Panc1 (cell line): Measurements from ENCODE around the gene ZCWPW1. TPM values are rescaled to one million over a fixed set of nuclear protein-coding genes. Genes with fewer than 3 reads are reported as not detected.
"Not testable (repeated sequence)": the region's sequence is repeated elsewhere in the genome, so short reads cannot be mapped to it uniquely, and the experiment has no call there.

Experiments
- ATAC-seq: fragments of 200-7000 bp; cut with Tn5 transposase; 2 replicates; pipeline ENCODE4 v1.9.1; 2020; ENCODE audit warnings: mild to moderate bottlenecking, moderate library complexity
- BruUV-seq: library from RNA; stranded (reverse); fragments of 400-500 nt; replicated peaks from 2 replicates; lab custom pipeline; 2021; lab: Mats Ljungman, UMichigan
- CTCF ChIA-PET: fragments of 300-600 bp; sonication (Branson Sonifier 250); formaldehyde crosslinking; loops from one replicate; lab custom pipeline; 2022; ENCODE audit warnings: antibody characterized with exemption; lab: Charles Lee
- POLR2A ChIA-PET: fragments of 300-600 bp; sonication (Branson Sonifier 250); formaldehyde crosslinking; loops from one replicate; lab custom pipeline; 2022; ENCODE audit warnings: antibody characterized with exemption; lab: Charles Lee
- DNase-seq: peaks from one replicate; pipeline ENCODE4 v3.0.0-alpha.2; 2010; ENCODE audit warnings: low read depth, low spot score
- H3K27ac ChIP-seq: 2 replicates; pipeline ENCODE4 v1.5.1; 2011; ENCODE audit warnings: mild to moderate bottlenecking, low read length, inconsistent platforms
- H3K27me3 ChIP-seq: fragments of 200-500 bp; sonication (Bioruptor generic); 2 replicates; pipeline ENCODE4 v1.6.0; 2014; ENCODE audit warnings: low read length, inconsistent platforms; ENCODE audit not compliant: control insufficient read depth, insufficient read depth
- H3K36me3 ChIP-seq: fragments of 200-500 bp; sonication (Bioruptor generic); 2 replicates; pipeline ENCODE4 v1.5.1; 2014; ENCODE audit warnings: inconsistent platforms, mild to moderate bottlenecking, low read length, moderate library complexity; ENCODE audit not compliant: control insufficient read depth, insufficient read depth
- H3K4me1 ChIP-seq: 2 replicates; pipeline ENCODE4 v1.5.1; 2011; ENCODE audit warnings: inconsistent platforms, mild to moderate bottlenecking, low read length, moderate library complexity; ENCODE audit not compliant: control insufficient read depth, insufficient read depth
- H3K4me3 ChIP-seq, 2 experiments: 2 replicates each; pipeline ENCODE4 v1.5.1; 2011 to 2012; ENCODE audit warnings: low read depth in 2 of 2, low read length in 2 of 2, mild to moderate bottlenecking in 2 of 2, inconsistent platforms in 1 of 2, moderate library complexity in 1 of 2
- H3K9me3 ChIP-seq: fragments of 200-500 bp; sonication (Bioruptor generic); 2 replicates; pipeline ENCODE4 v1.5.1; 2014; ENCODE audit warnings: low read depth, mild to moderate bottlenecking, inconsistent platforms, low read length, moderate library complexity; ENCODE audit not compliant: control insufficient read depth, insufficient read depth
- POLR2AphosphoS5 ChIP-seq: IDR thresholded peaks from 2 replicates; pipeline ENCODE4 v1.6.1; 2012; ENCODE audit warnings: mild to moderate bottlenecking, low read depth, low read length, moderate library complexity
- SIN3A ChIP-seq: IDR thresholded peaks from 2 replicates; pipeline ENCODE4 v1.6.1; 2012; ENCODE audit warnings: low read depth, mild to moderate bottlenecking, low read length, moderate library complexity, borderline replicate concordance; ENCODE audit not compliant: insufficient read depth
- TCF7L2 ChIP-seq: IDR thresholded peaks from 2 replicates; pipeline ENCODE4 v1.6.1; 2011; ENCODE audit warnings: mild to moderate bottlenecking, low read depth, low read length, inconsistent platforms
- in situ Hi-C: cut with HindIII; loops from 2 replicates; pipeline ENCODE4 v1.10.0; 2016; ENCODE audit warnings: low sequenced_read_pairs, low pct_unique_long_range_greater_than_20kb
- intact Hi-C: fragments of 100-400 bp; cut with micrococcal nuclease; formaldehyde crosslinking; loops from one replicate; pipeline ENCODE4 v1.10.0; 2022; ENCODE audit not compliant: unreplicated experiment
- total RNA-seq: library from RNA; stranded (reverse); gene quantifications from one replicate; pipeline ENCODE4 v1.2.1, GENCODE V29; 2021; ENCODE audit not compliant: unreplicated experiment
- TF ChIP-seq, protein P1 (sequence below), 2 experiments: IDR thresholded peaks; 2 replicates each; pipeline ENCODE4 v1.6.1; 2011 to 2012; ENCODE audit warnings: low read depth in 2 of 2, control low read depth in 1 of 2, low read length in 1 of 2, mild to moderate bottlenecking in 1 of 2, moderate library complexity in 1 of 2; ENCODE audit not compliant: insufficient read depth in 1 of 2
- TF ChIP-seq, protein P2 (sequence below): fragments of 450-650 bp; IDR thresholded peaks from 2 replicates; pipeline ENCODE4 v1.5.1; 2017; ENCODE audit warnings: mild to moderate bottlenecking

Gene ZCWPW1
- total RNA-seq, 1 experiment from 2014 or later = 6.5 TPM

- Histone ChIP-seq H3K4me3 (no peak overlapping the region), H3K27me3 (no peaks in the 10 kb centered on the region), H3K27ac (no peak overlapping the region), H3K4me1 (no peaks in the 10 kb centered on the region), H3K36me3 (no peaks in the 10 kb centered on the region), H3K9me3 (no peaks in the 10 kb centered on the region)
- ATAC-seq = no peak
- TF ChIP-seq, protein P1, sequence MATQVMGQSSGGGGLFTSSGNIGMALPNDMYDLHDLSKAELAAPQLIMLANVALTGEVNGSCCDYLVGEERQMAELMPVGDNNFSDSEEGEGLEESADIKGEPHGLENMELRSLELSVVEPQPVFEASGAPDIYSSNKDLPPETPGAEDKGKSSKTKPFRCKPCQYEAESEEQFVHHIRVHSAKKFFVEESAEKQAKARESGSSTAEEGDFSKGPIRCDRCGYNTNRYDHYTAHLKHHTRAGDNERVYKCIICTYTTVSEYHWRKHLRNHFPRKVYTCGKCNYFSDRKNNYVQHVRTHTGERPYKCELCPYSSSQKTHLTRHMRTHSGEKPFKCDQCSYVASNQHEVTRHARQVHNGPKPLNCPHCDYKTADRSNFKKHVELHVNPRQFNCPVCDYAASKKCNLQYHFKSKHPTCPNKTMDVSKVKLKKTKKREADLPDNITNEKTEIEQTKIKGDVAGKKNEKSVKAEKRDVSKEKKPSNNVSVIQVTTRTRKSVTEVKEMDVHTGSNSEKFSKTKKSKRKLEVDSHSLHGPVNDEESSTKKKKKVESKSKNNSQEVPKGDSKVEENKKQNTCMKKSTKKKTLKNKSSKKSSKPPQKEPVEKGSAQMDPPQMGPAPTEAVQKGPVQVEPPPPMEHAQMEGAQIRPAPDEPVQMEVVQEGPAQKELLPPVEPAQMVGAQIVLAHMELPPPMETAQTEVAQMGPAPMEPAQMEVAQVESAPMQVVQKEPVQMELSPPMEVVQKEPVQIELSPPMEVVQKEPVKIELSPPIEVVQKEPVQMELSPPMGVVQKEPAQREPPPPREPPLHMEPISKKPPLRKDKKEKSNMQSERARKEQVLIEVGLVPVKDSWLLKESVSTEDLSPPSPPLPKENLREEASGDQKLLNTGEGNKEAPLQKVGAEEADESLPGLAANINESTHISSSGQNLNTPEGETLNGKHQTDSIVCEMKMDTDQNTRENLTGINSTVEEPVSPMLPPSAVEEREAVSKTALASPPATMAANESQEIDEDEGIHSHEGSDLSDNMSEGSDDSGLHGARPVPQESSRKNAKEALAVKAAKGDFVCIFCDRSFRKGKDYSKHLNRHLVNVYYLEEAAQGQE (IDR thresholded peaks at IDR 0.05; ENCODE audit: insufficient read depth in 1 of 2, low read depth in 2 of 2, low read length in 1 of 2) = no peak
- TF ChIP-seq TCF7L2 = no peak
- TF ChIP-seq SIN3A = no peak
- no peak for TF ChIP-seq POLR2AphosphoS5
- TF ChIP-seq, protein P2, sequence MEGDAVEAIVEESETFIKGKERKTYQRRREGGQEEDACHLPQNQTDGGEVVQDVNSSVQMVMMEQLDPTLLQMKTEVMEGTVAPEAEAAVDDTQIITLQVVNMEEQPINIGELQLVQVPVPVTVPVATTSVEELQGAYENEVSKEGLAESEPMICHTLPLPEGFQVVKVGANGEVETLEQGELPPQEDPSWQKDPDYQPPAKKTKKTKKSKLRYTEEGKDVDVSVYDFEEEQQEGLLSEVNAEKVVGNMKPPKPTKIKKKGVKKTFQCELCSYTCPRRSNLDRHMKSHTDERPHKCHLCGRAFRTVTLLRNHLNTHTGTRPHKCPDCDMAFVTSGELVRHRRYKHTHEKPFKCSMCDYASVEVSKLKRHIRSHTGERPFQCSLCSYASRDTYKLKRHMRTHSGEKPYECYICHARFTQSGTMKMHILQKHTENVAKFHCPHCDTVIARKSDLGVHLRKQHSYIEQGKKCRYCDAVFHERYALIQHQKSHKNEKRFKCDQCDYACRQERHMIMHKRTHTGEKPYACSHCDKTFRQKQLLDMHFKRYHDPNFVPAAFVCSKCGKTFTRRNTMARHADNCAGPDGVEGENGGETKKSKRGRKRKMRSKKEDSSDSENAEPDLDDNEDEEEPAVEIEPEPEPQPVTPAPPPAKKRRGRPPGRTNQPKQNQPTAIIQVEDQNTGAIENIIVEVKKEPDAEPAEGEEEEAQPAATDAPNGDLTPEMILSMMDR = no peak
- ChIA-PET POLR2A (no interaction called here), CTCF (no interaction called here)
- in situ Hi-C loops = no loop called here
- no TSS peak for BruUV-seq
- intact Hi-C loops = no loop called here
- DNase-seq = no peak
Observed at GRCh38 chr7:100376066-100376465, 52.4 kb downstream of the ZCWPW1 start.

- in situ Hi-C loops = no loop called here
- Histone ChIP-seq H3K4me3 (no peak overlapping the region), H3K36me3 (no peaks in the 10 kb centered on the region), H3K4me1 (no peaks in the 10 kb centered on the region), H3K27ac (no peak overlapping the region), H3K9me3 (no peaks in the 10 kb centered on the region), H3K27me3 (no peaks in the 10 kb centered on the region)
- no TSS peak for BruUV-seq
- TF ChIP-seq POLR2AphosphoS5 (no peak), TCF7L2 (no peak), SIN3A (no peak)
- TF ChIP-seq, protein P1 (IDR thresholded peaks at IDR 0.05; ENCODE audit: insufficient read depth in 1 of 2, low read depth in 2 of 2, low read length in 1 of 2) = no peak
- TF ChIP-seq, protein P2 = no peak
- DNase-seq = no peak
- no peak for ATAC-seq
- intact Hi-C loops = no loop called here
- ChIA-PET CTCF (interaction anchor here (0.6 to 1.9 kb wide), 3 partner anchors 23 to 374 kb away, joined by 3 to 8 read pairs (median 3); no protein-coding TSS in a partner anchor), POLR2A (no interaction called here)
Observed at GRCh38 chr7:100374601-100375000, 53.9 kb downstream of the ZCWPW1 start.

- not testable (repeated sequence) for H3K4me3 ChIP-seq
- CTCF ChIA-PET = interaction anchor here (1.2 to 1.9 kb wide), 2 partner anchors 24 to 33 kb away, joined by 3 to 8 read pairs; no protein-coding TSS in a partner anchor
- ATAC-seq = peak; percentile 57
Observed at GRCh38 chr7:100373870-100374598, 54.5 kb downstream of the ZCWPW1 start.

More at GRCh38 chr7:100373870-100374598, 54.5 kb downstream of the ZCWPW1 start:
- POLR2A ChIA-PET, H3K4me1 ChIP-seq, BruUV-seq, intact Hi-C loops, H3K27me3 ChIP-seq, DNase-seq, H3K36me3 ChIP-seq, H3K27ac ChIP-seq, in situ Hi-C loops, H3K9me3 ChIP-seq: not testable (repeated sequence)
